Hepatocyte (in vitro differentiated cells): ENCODE data around the gene LHX3.

Experiments used
- EZH2 ChIP-seq: fragments of 200-600 bp; sonication (generic); IDR thresholded peaks from 2 replicates; pipeline ENCODE4 v1.6.1; 2016; ENCODE audit warnings: antibody characterized with exemption, mild to moderate bottlenecking, borderline replicate concordance
- EZH2phosphoT487 ChIP-seq: fragments of 200-600 bp; sonication (generic); IDR thresholded peaks from one replicate; pipeline ENCODE4 v1.6.1; 2018; ENCODE audit warnings: antibody characterized with exemption, mild to moderate bottlenecking, low read depth, moderate library complexity; ENCODE audit not compliant: unreplicated experiment, severe bottlenecking
- TF ChIP-seq, protein P1 (sequence below): fragments of 200-600 bp; sonication (generic); IDR thresholded peaks from 2 replicates; pipeline ENCODE4 v1.5.1; 2016; ENCODE audit warnings: antibody characterized with exemption, mild to moderate bottlenecking; ENCODE audit not compliant: poor library complexity

- TF ChIP-seq, protein P1, sequence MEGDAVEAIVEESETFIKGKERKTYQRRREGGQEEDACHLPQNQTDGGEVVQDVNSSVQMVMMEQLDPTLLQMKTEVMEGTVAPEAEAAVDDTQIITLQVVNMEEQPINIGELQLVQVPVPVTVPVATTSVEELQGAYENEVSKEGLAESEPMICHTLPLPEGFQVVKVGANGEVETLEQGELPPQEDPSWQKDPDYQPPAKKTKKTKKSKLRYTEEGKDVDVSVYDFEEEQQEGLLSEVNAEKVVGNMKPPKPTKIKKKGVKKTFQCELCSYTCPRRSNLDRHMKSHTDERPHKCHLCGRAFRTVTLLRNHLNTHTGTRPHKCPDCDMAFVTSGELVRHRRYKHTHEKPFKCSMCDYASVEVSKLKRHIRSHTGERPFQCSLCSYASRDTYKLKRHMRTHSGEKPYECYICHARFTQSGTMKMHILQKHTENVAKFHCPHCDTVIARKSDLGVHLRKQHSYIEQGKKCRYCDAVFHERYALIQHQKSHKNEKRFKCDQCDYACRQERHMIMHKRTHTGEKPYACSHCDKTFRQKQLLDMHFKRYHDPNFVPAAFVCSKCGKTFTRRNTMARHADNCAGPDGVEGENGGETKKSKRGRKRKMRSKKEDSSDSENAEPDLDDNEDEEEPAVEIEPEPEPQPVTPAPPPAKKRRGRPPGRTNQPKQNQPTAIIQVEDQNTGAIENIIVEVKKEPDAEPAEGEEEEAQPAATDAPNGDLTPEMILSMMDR, result no peak
- no peak for TF ChIP-seq EZH2
- TF ChIP-seq EZH2phosphoT487, result no peak
Measured at GRCh38 chr9:136177224-136177623, 27.7 kb downstream of the LHX3 start.
